ENCODE measurements around the gene PSMD2.
A peak's percentile ranks its signal among the peaks of the same experiment; 100 is the strongest.

PSMD2 gene

DNA sequence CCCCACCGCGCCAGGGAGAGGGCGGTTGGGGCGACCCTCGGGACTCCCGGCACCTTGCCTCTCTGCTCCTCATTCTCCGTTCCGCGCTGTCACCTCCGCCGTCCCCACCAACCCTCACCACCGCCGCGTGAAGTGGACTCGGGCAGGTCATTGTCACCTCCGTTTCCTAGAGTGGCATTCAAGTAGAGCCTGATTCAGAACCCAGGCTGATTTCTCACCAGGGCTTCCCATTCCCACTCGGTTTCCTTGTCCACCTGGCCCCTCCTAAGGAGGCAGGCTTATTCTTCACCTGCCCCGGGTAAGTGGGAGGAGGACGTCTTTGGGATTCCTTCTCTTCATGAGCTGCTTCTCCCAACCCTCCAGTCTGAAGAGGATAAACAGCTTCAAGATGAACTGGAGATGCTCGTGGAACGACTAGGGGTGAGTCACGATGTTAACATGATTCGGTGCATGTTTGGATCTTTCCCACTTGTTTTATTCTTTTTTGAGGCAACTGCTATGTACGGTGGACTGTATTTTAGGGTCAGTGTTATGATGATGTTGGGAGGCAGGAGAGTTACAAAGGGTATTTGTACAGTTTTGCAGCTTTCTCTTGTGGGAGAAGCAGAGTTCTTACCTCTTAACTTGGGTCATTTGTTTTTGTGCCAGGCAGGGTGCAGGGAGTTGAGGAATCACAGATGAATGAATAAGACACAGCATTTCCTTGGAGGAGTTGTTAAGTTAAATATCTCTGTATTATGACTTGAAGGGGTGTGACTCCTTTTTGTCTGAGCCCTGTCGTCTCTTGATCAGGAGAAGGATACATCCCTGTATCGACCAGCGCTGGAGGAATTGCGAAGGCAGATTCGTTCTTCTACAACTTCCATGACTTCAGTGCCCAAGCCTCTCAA, 692 bp downstream of the PSMD2 start:
- H3K27ac ChIP-seq = peak overlapping the region; percentile 86
- peak; percentile 81 for TF ChIP-seq ZFX (IDR thresholded peaks at IDR 0.05)
- no peak for TF ChIP-seq CTCF (conservative IDR thresholded peaks at IDR 0.05)

DNA sequence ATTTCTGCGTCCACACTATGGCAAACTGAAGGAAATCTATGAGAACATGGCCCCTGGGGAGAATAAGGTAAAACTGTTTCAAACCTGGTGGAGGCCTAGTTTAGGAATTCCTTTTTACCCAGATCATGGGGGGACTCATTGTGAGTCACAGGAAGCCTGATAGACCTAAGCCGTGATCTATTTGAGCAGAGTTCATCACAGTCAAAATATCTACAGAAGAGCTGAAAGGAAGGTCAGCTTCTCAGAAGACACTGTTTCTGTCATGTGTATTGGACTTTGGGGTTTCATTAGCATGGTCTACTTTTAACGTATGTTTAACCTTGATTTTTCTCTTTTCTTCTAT, 1.3 kb downstream of the PSMD2 start:
- TF ChIP-seq CTCF (conservative IDR thresholded peaks at IDR 0.05) = no peak
- TF ChIP-seq ZFX (IDR thresholded peaks at IDR 0.05) = no peak
- no peak overlapping the region for H3K27ac ChIP-seq

DNA sequence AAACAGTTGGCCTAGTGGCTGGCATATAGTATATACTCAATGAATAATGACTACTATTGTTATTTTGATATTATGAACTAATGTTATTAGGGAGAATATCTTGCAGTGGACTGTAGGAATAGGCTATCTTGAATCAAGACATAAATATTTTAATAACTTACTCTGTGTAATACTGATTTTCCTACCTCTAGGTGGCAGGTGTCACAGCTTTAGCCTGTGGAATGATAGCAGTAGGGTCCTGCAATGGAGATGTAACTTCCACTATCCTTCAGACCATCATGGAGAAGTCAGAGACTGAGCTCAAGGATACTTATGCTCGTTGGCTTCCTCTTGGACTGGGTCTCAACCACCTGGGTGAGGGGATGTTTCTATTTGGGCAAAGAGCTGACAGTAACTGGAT, 6.5 kb downstream of the PSMD2 start:
- TF ChIP-seq ZFX (IDR thresholded peaks at IDR 0.05) (no peak), CTCF (conservative IDR thresholded peaks at IDR 0.05) (no peak; the same call in 1 of the 2 replicates)
- H3K27ac ChIP-seq = no peak overlapping the region

DNA sequence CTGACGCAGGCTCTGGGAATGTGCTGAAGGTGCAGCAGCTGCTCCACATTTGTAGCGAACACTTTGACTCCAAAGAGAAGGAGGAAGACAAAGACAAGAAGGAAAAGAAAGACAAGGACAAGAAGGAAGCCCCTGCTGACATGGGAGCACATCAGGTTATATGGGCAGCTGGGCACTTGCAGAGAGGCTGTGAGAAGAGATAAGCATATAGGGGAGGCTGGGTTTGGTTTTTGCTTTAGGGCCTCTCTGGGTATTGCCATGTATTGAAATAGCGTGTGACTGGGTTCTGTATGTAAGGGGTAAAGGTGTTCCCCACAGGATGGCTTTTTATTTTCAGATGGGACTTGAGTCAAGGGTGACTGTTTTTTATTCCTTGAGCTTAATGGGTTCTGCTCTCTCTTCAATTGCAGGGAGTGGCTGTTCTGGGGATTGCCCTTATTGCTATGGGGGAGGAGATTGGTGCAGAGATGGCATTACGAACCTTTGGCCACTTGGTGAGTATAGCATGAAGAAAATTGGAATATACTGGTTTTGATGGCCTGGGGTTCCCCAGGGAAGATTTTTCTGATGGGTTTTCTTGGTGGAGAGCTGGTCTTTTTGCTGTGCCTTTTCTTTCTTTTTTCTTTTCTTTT, 7.4 kb downstream of the PSMD2 start:
- H3K27ac ChIP-seq = no peak overlapping the region
- TF ChIP-seq CTCF (conservative IDR thresholded peaks at IDR 0.05) (no peak), ZFX (IDR thresholded peaks at IDR 0.05) (no peak)

DNA sequence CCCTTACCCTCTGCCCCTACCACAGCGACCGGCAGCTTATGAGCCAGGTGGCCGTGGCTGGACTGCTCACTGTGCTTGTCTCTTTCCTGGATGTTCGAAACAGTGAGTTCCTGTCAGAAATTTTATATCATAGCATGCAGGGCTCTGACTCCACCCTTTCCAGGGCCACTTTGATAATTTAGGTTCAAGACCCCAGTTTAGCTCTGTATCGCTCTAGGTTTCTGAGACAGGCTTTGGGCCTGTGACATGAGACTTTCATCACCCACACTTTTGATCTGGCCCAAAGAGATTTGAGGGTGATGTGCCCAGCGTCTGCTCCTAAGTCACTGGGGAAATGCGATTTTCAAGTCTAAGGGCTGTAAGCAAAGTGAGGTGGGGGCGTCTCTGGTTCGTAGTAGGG, 8.9 kb downstream of the PSMD2 start:
- no peak overlapping the region for H3K27ac ChIP-seq
- TF ChIP-seq CTCF (conservative IDR thresholded peaks at IDR 0.05) = no peak

- TF ChIP-seq ZFX (IDR thresholded peaks at IDR 0.05) = no peak
- TF ChIP-seq CTCF (conservative IDR thresholded peaks at IDR 0.05) = no peak
- H3K27ac ChIP-seq = no peak overlapping the region
These were observed 9.7 kb downstream of the PSMD2 start for GRCh38 chr3:184308744-184309143.

GRCh38 chr3:184311633-184312032, 12.6 kb downstream of the PSMD2 start:
- TF ChIP-seq ZFX (IDR thresholded peaks at IDR 0.05) = no peak
- TF ChIP-seq CTCF (conservative IDR thresholded peaks at IDR 0.05) = no peak
- H3K27ac ChIP-seq = no peak overlapping the region

Measured in C4-2B (cell line).